ENCODE measurements around the gene LIN9.

LIN9 gene

GRCh38 chr1:226187380-226187779 lies 121.6 kb downstream of the LIN9 start:
- H3K4me3 ChIP-seq (ENCODE audit: control insufficient read depth, low read depth, low read length): peak overlapping the region; percentile 90; the same call in 1 of the 2 replicates
- no peak for DNase-seq (ENCODE audit: low read depth)
- TF ChIP-seq, protein P1, sequence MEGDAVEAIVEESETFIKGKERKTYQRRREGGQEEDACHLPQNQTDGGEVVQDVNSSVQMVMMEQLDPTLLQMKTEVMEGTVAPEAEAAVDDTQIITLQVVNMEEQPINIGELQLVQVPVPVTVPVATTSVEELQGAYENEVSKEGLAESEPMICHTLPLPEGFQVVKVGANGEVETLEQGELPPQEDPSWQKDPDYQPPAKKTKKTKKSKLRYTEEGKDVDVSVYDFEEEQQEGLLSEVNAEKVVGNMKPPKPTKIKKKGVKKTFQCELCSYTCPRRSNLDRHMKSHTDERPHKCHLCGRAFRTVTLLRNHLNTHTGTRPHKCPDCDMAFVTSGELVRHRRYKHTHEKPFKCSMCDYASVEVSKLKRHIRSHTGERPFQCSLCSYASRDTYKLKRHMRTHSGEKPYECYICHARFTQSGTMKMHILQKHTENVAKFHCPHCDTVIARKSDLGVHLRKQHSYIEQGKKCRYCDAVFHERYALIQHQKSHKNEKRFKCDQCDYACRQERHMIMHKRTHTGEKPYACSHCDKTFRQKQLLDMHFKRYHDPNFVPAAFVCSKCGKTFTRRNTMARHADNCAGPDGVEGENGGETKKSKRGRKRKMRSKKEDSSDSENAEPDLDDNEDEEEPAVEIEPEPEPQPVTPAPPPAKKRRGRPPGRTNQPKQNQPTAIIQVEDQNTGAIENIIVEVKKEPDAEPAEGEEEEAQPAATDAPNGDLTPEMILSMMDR (IDR thresholded peaks at IDR 0.05; ENCODE audit: control insufficient read depth, insufficient read depth, low read depth, low read length, missing control alignments): no peak

DNA sequence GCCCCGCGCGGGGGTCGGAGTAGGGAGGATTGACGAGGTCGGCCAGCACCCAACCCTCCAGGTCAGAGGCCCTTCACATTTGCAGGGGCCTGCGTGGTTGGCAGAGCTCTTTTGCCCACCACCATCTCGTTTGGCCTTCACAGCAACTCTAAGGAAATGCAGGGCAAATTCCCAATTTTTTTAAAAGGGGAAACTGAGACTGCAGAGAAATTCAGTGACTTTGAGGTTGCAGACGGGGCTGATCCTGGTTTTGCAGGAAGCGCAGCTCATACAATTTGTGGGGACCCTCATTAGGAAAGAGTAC lies 122.0 kb downstream of the LIN9 start:
- no peak for DNase-seq (ENCODE audit: low read depth)
- TF ChIP-seq, protein P1 (IDR thresholded peaks at IDR 0.05; ENCODE audit: control insufficient read depth, insufficient read depth, low read depth, low read length, missing control alignments): no peak
- H3K4me3 ChIP-seq (ENCODE audit: control insufficient read depth, low read depth, low read length): peak overlapping the region; percentile 90

DNA sequence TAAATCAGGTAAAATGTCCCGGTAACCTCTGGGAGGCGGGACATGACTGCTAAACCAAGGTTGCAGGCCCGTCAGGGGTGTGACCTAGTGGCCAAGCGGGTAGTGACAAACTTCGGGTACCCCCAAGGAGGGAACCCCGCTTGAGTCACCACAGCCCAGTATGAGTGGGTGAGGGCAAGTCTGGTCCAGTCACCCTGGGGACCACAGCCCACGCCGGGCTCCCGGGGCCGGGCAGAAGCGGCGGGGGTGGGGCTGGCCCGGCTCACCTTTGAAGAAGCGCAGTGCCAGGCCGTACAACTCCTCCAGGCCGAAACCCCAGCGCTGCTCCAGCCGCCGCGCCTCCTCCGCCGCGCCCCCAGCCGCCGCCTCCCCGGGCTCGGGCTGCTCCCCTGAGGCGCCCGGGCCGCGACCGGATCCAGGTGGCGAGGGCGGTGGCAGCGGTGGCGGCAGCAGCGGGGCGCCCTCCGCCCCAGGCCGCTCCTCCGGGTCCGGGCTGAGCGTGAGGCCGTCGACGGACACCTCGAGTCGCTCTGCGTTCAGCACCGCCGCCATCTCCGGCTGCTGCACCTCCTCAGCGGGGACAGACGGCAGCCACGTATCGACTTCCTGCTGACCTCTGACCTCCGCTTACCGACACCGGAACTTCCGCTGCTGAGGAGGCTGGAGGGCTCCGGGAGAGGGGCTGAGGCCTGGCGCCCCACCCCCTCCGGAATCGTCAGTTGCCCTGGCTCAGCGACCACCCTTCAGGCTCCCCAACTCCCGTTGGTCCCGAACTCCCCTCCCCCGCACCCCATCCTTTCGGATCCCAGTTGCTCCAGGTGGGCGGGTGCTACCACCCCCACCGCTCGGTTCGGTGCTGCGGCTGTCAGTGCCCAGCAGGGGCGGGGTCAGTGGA lies 122.6 kb downstream of the LIN9 start, which contains the start of gene ACBD3:
TSS of gene ACBD3 (minus strand) at position 618 of the 895 bp plus-strand sequence. CDS start at position 552, 66 bp downstream.
- TF ChIP-seq, protein P1 (IDR thresholded peaks at IDR 0.05; ENCODE audit: control insufficient read depth, insufficient read depth, low read depth, low read length, missing control alignments): no peak
- H3K4me3 ChIP-seq (ENCODE audit: control insufficient read depth, low read depth, low read length): peak within 1 kb of the TSS; percentile 90
- peak; percentile 50 for DNase-seq (ENCODE audit: low read depth)

DNA sequence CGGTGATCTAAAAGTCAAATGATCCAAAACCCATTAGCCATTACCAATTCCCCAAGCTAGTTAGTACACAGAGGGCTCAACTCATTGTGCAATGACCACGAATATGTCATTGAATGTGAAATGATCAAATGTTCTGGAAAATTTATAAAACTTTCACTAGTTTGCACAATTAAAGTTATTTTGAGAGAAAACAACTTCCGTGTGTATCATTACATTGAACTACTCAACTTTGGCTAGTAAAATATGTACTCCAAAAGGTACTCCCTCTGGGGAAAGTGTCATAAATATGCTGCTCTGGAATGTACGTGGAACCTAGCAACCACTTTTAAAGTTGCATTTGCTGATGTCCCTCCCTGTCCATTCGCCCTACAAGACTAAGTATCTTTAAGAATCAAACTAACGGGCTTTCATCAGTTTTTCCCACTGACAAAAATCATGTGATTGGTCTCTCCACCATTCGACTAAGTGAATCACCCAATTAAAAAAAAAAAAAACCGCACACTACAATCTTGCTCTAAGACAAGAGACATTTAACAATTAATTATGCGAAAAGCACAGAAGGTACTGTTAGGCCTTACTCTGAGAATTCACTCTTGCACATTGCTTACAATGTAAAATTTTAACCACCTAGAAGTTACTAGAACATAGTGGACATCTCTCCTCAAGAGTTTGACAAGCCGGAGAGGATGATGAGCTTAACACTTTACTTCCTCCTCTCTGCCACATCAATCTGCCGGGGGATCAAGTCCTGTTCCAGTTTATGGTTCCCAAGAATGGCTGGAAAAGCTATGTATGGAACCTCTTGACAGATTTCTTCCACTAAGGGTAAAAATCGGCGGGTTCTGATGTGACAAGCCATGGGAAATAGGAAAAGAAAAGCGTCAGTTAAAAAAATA lies 123.6 kb downstream of the LIN9 start:
- peak; percentile 21 for DNase-seq (ENCODE audit: low read depth)
- H3K4me3 ChIP-seq (ENCODE audit: control insufficient read depth, low read depth, low read length): peak overlapping the region; percentile 90
- TF ChIP-seq, protein P1 (IDR thresholded peaks at IDR 0.05; ENCODE audit: control insufficient read depth, insufficient read depth, low read depth, low read length, missing control alignments): no peak

DNA sequence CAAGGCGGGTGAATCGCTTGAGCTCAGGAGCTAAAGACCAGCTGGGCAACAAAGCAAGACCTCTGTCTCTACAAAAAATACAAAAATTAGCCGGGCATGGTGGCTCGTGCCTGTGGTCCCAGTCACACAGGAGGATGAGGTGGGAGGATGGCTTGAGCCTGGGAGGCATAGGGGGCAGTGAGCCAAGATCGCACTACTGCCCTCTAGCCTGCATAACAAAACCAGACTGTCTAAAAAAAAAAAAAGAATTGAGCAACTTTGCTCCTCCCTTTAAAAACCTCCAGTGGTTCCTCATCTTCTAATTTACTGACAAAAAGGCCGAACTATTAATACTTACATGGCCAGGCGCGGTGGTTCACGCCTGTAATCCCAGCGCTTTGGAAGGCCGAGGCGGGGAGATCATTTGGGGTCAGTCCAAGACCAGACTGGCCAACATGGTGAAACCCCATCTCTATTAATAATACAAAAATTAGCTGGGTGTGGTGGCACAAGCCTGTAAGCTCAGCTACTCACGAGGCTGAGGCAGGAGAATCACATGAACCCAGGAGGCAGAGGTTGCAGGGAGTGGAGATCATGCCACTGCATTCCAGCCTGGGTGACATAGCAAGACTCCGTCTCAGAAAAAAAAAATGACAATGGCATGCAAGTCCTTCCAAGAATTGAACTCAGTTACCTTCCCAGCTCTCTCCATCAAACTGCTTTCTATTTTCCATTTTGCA lies 126.8 kb downstream of the LIN9 start:
- DNase-seq (ENCODE audit: low read depth): peak; percentile 14
- TF ChIP-seq, protein P1 (IDR thresholded peaks at IDR 0.05; ENCODE audit: control insufficient read depth, insufficient read depth, low read depth, low read length, missing control alignments): peak; percentile 46
- H3K4me3 ChIP-seq (ENCODE audit: control insufficient read depth, low read depth, low read length): no peak overlapping the region

Measured in AG09309 (cell line).